ENCODE results near the gene COL13A1. TPM values are rescaled to one million over a fixed set of nuclear protein-coding genes. Genes with fewer than 3 reads are reported as not detected.

The COL13A1 gene
- total RNA-seq, 1 experiment from 2014 or later: 3.6 TPM

- no peak overlapping the region for H3K4me3 Mint-ChIP-seq
- H3K27me3 Mint-ChIP-seq (ENCODE audit: low read depth): peaks cover 48% of the 10 kb centered on the region
- H4K5ac ChIP-seq (ENCODE audit: insufficient read length, low read depth, low read length): no peak overlapping the region
- H3K23ac ChIP-seq (ENCODE audit: insufficient read length, low read depth, low read length): no peak overlapping the region
- H3K27me3 ChIP-seq (ENCODE audit: insufficient read depth, low read length): no peaks in the 10 kb centered on the region
- no peak overlapping the region for H3K27ac ChIP-seq (ENCODE audit: insufficient read length, low read depth, low read length)
- no peak overlapping the region for H2BK20ac ChIP-seq (ENCODE audit: low read depth, low read length, poor library complexity, severe bottlenecking)
- no peak overlapping the region for H4K91ac ChIP-seq (ENCODE audit: insufficient read length, low read depth, low read length)
- no peaks in the 10 kb centered on the region for H3K79me1 ChIP-seq (ENCODE audit: insufficient read depth, low read depth, low read length, poor library complexity, severe bottlenecking)
- H2AK5ac ChIP-seq (ENCODE audit: insufficient read length, low read length): no peak overlapping the region
- no peak overlapping the region for H2AFZ ChIP-seq (ENCODE audit: low read length)
- H3K4me1 ChIP-seq (ENCODE audit: insufficient read depth, low read length): peaks cover 3% of the 10 kb centered on the region; the same call in 1 of the 2 replicates
- WGBS (ENCODE audit: extremely low coverage, insufficient read length, low lambda C conversion rate): no CpG with 5 or more reads among the region's 3 CpGs
- H2BK15ac ChIP-seq (ENCODE audit: low read depth, low read length): no peak overlapping the region
- H3K9ac ChIP-seq (ENCODE audit: extremely low read depth, insufficient read length, low read length): no peak overlapping the region
- TF ChIP-seq CTCF (conservative IDR thresholded peaks at IDR 0.05): peak; percentile 67
- no peak overlapping the region for H3K14ac ChIP-seq (ENCODE audit: insufficient read depth, low read length)
- DNase-seq: no peak
- no peaks in the 10 kb centered on the region for H3K36me3 Mint-ChIP-seq (ENCODE audit: insufficient read depth in 1 of 3, low read depth in 3 of 3)
- H4K20me1 ChIP-seq (ENCODE audit: control insufficient read depth, insufficient read depth, insufficient read length): no peaks in the 10 kb centered on the region
- no peak overlapping the region for H3K27ac Mint-ChIP-seq
- H2BK5ac ChIP-seq (ENCODE audit: insufficient read length, low read length): no peak overlapping the region
- no peak overlapping the region for H2BK12ac ChIP-seq (ENCODE audit: insufficient read length, low read depth, low read length)
- no peak overlapping the region for H3T11ph ChIP-seq (ENCODE audit: low read length)
- no peak overlapping the region for H3K4me2 ChIP-seq (ENCODE audit: insufficient read depth, insufficient read length, low read length)
- H2BK120ac ChIP-seq (ENCODE audit: low read depth, low read length, poor library complexity, severe bottlenecking): no peak overlapping the region
- no peaks in the 10 kb centered on the region for H3K79me2 ChIP-seq (ENCODE audit: insufficient read depth, low read length)
- peaks cover 5 to 12% of the 10 kb centered on the region in 2 experiments for H3K4me1 Mint-ChIP-seq
- H3K4ac ChIP-seq (ENCODE audit: low read depth, low read length): no peak overlapping the region
- no peaks in the 10 kb centered on the region for H3K9me3 Mint-ChIP-seq
- no peak overlapping the region for H4K8ac ChIP-seq (replicated peaks; ENCODE audit: insufficient read length, low read depth, low read length)
- no peak overlapping the region for H3K56ac ChIP-seq (ENCODE audit: insufficient read length, low read depth, low read length)
- H3K23me2 ChIP-seq (ENCODE audit: insufficient read length, low read depth, low read length, poor library complexity, severe bottlenecking): no peaks in the 10 kb centered on the region
- H3K18ac ChIP-seq (ENCODE audit: insufficient read length, low read depth, low read length): no peak overlapping the region
- no peaks in the 10 kb centered on the region for H3K9me3 ChIP-seq (ENCODE audit: control insufficient read depth, low read depth, low read length)
Observed at GRCh38 chr10:69968830-69969229, 167.1 kb downstream of the COL13A1 start.

Measured in H9 (cell line).